ENCODE data around the gene TBC1D14. TPM values are rescaled to one million over a fixed set of nuclear protein-coding genes. Genes with fewer than 3 reads are reported as not detected.
"Not testable (repeated sequence)": the region's sequence is repeated elsewhere in the genome, so short reads cannot be mapped to it uniquely, and the experiment has no call there.

The TBC1D14 gene
- total RNA-seq, 1 donor from 2014 or later, result 43.3 TPM

- no peak overlapping the region for H3K4me3 ChIP-seq (ENCODE audit: low read depth, low read length)
- no peak for DNase-seq (ENCODE audit: low read depth)
- no peak for TF ChIP-seq CTCF (conservative IDR thresholded peaks at IDR 0.05; ENCODE audit: low read depth, low read length)
Observed at GRCh38 chr4:6968496-6968895, 58.9 kb downstream of the TBC1D14 start.

GRCh38 chr4:6969826-6970800 is 60.5 kb downstream of the TBC1D14 start:
- TF ChIP-seq CTCF (conservative IDR thresholded peaks at IDR 0.05; ENCODE audit: low read depth, low read length), result no peak
- DNase-seq (ENCODE audit: low read depth), result no peak
- H3K4me3 ChIP-seq (ENCODE audit: low read depth, low read length), result no peak overlapping the region

- no peak overlapping the region for H3K4me3 ChIP-seq (ENCODE audit: low read depth, low read length)
- DNase-seq (ENCODE audit: low read depth), result no peak
- no peak for TF ChIP-seq CTCF (conservative IDR thresholded peaks at IDR 0.05; ENCODE audit: low read depth, low read length)
Observed at GRCh38 chr4:6971536-6972374, 62.1 kb downstream of the TBC1D14 start.

- no peak overlapping the region for H3K4me3 ChIP-seq (ENCODE audit: low read depth, low read length)
- no peak for DNase-seq (ENCODE audit: low read depth)
- TF ChIP-seq CTCF (conservative IDR thresholded peaks at IDR 0.05; ENCODE audit: low read depth, low read length), result no peak
Observed at GRCh38 chr4:6972375-6972650, 62.7 kb downstream of the TBC1D14 start.

GRCh38 chr4:6972911-6973310 is 63.3 kb downstream of the TBC1D14 start:
- no peak for TF ChIP-seq CTCF (conservative IDR thresholded peaks at IDR 0.05; ENCODE audit: low read depth, low read length)
- no peak for DNase-seq (ENCODE audit: low read depth)
- no peak overlapping the region for H3K4me3 ChIP-seq (ENCODE audit: low read depth, low read length)

GRCh38 chr4:6974138-6974848 is 64.7 kb downstream of the TBC1D14 start:
- peak; percentile 97 for TF ChIP-seq CTCF (conservative IDR thresholded peaks at IDR 0.05; ENCODE audit: low read depth, low read length)

GRCh38 chr4:6977846-6978245 is 68.2 kb downstream of the TBC1D14 start:
- DNase-seq (ENCODE audit: low read depth); H3K4me3 ChIP-seq (ENCODE audit: low read depth, low read length): not testable (repeated sequence)

More at GRCh38 chr4:6974138-6974848, 64.7 kb downstream of the TBC1D14 start:
- H3K4me3 ChIP-seq (ENCODE audit: low read depth, low read length), result no peak overlapping the region
- no peak for DNase-seq (ENCODE audit: low read depth)

All from epithelial cell of proximal tubule (primary cell).